GM12878 (cell line): ENCODE data around the gene ZNRF3. TPM values are rescaled to one million over a fixed set of nuclear protein-coding genes. Genes with fewer than 3 reads are reported as not detected.

Experiments used
- ATAC-seq: fragments of 200-7000 bp; cut with Tn5 transposase; 3 replicates; pipeline ENCODE4 v1.9.1; 2020; ENCODE audit warnings: mild to moderate bottlenecking, moderate library complexity
- BruUV-seq: library from RNA; stranded (reverse); fragments of 400-500 nt; replicated peaks from 2 replicates; lab custom pipeline; 2021; lab: Mats Ljungman, UMichigan
- CTCF ChIA-PET: fragments of 300-600 bp; sonication (Branson Sonifier 250); formaldehyde crosslinking; extraction: SDS; loops from one replicate; lab custom pipeline; 2021; ENCODE audit warnings: inconsistent platforms; lab: Yijun Ruan, JAX
- POLR2A ChIA-PET: fragments of 350-600 bp; formaldehyde crosslinking; extraction: SDS; loops from one replicate; lab custom pipeline; 2021; ENCODE audit warnings: inconsistent platforms; lab: Charles Lee
- RAD21 ChIA-PET: fragments of 300-600 bp; sonication (Branson Sonifier 250); formaldehyde crosslinking; loops from one replicate; lab custom pipeline; 2023; ENCODE audit warnings: antibody characterized with exemption; ENCODE audit not compliant: unreplicated experiment; lab: Charles Lee
- SMC1A ChIA-PET: fragments of 300-600 bp; sonication (Branson Sonifier 250); formaldehyde crosslinking; loops from one replicate; lab custom pipeline; 2023; ENCODE audit not compliant: unreplicated experiment, uncharacterized antibody; lab: Charles Lee
- DNase-seq: peaks from one replicate; pipeline ENCODE4 v3.0.0-alpha.2; 2011; ENCODE audit warnings: low read depth, low spot score
- FAIRE-seq: peaks from 3 replicates; lab custom pipeline; 2011; peaks lifted over from hg19 to GRCh38; lab: Jason Lieb, UNC
- H2AFZ ChIP-seq: 2 replicates; pipeline ENCODE4 v1.6.0; 2011; ENCODE audit warnings: low read depth, low read length, control low read depth; ENCODE audit not compliant: control insufficient read depth
- H3K27ac ChIP-seq: 2 replicates; pipeline ENCODE4 v1.5.1; 2011; ENCODE audit warnings: control low read depth; ENCODE audit not compliant: control insufficient read depth, insufficient read depth
- H3K27me3 ChIP-seq, 2 experiments: replicated peaks in 1 of 2; 2 replicates each; pipeline versions ENCODE4 v1.6.0 to v1.6.1; 2011; ENCODE audit warnings: low read length in 1 of 2; ENCODE audit not compliant: control insufficient read depth in 2 of 2, insufficient read depth in 2 of 2
- H3K36me3 ChIP-seq, 2 experiments: 2 replicates each; pipeline ENCODE4 v1.5.1; 2011; ENCODE audit warnings: low read length in 1 of 2; ENCODE audit not compliant: control insufficient read depth in 2 of 2, insufficient read depth in 2 of 2
- H3K4me1 ChIP-seq: 2 replicates; pipeline ENCODE4 v1.6.1; 2011; ENCODE audit warnings: mild to moderate bottlenecking, low read length, moderate library complexity, mixed read lengths; ENCODE audit not compliant: control insufficient read depth, insufficient read depth
- H3K4me2 ChIP-seq: 2 replicates; pipeline ENCODE4 v1.6.0; 2011; ENCODE audit warnings: control low read depth; ENCODE audit not compliant: control insufficient read depth, insufficient read depth
- H3K4me3 ChIP-seq: fragments of 200-600 bp; sonication (generic); 2 replicates; pipeline ENCODE4 v1.5.1; 2016
- H3K79me2 ChIP-seq: 2 replicates; pipeline ENCODE4 v1.6.0; 2011; ENCODE audit warnings: low read length; ENCODE audit not compliant: control insufficient read depth, insufficient read depth
- H3K9ac ChIP-seq: 2 replicates; pipeline ENCODE4 v1.8.0; 2011; ENCODE audit warnings: low read length, control low read depth, mixed read lengths; ENCODE audit not compliant: control insufficient read depth, insufficient read depth
- H3K9me3 ChIP-seq: replicated peaks from 3 replicates; pipeline ENCODE4 v1.5.1; 2011; ENCODE audit warnings: mild to moderate bottlenecking, low read length; ENCODE audit not compliant: control insufficient read depth, insufficient read depth
- H4K20me1 ChIP-seq: 2 replicates; pipeline ENCODE4 v1.6.0; 2011; ENCODE audit not compliant: control insufficient read depth, insufficient read depth
- ATF3 ChIP-seq: IDR thresholded peaks from 2 replicates; pipeline ENCODE4 v1.6.1; 2011; ENCODE audit warnings: low read depth, mild to moderate bottlenecking, low read length, moderate library complexity, borderline replicate concordance; ENCODE audit errors: extremely low read depth
- CBX3 ChIP-seq: fragments of 200-600 bp; sonication (generic); IDR thresholded peaks from 2 replicates; pipeline ENCODE4 v1.6.1; 2016; ENCODE audit warnings: low read depth, borderline replicate concordance
- EED ChIP-seq: sonication (generic); IDR thresholded peaks from 2 replicates; pipeline ENCODE4 v1.6.1; 2016; ENCODE audit warnings: antibody characterized with exemption, low read depth
- IKZF1 ChIP-seq: fragments of 450-650 bp; conservative IDR thresholded peaks from 2 replicates; pipeline ENCODE4 v1.6.1; 2017; ENCODE audit warnings: antibody characterized with exemption, mild to moderate bottlenecking
- MTA2 ChIP-seq: fragments of 450-650 bp; IDR thresholded peaks from 2 replicates; pipeline ENCODE4 v1.6.1; 2016; ENCODE audit warnings: low read depth, mild to moderate bottlenecking, moderate library complexity
- NR2C1 ChIP-seq: fragments of 450-650 bp; IDR thresholded peaks from 2 replicates; pipeline ENCODE4 v1.6.1; 2017; ENCODE audit warnings: antibody characterized with exemption, mild to moderate bottlenecking, moderate library complexity
- NR2F1 ChIP-seq: fragments of 450-650 bp; conservative IDR thresholded peaks from 2 replicates; pipeline ENCODE4 v1.6.1; 2017; ENCODE audit warnings: mild to moderate bottlenecking
- SIN3A ChIP-seq: IDR thresholded peaks from 2 replicates; pipeline ENCODE4 v1.6.1; 2012; ENCODE audit warnings: low read depth, low read length, improper control_type of control experiment
- SREBF2 ChIP-seq: IDR thresholded peaks from 2 replicates; pipeline ENCODE4 v1.6.1; 2012; ENCODE audit warnings: mild to moderate bottlenecking, low read length
- WGBS: methylation state at CpG from one replicate; pipeline ENCODE4 v1.1.6; 2016; ENCODE audit warnings: low lambda C conversion rate; ENCODE audit not compliant: insufficient replicate concordance, insufficient coverage; ENCODE audit errors: missing lambda C conversion rate; 5-methylcytosine and 5-hydroxymethylcytosine counted together
- in situ Hi-C: fragments of 300-500 bp; cut with MboI; formaldehyde crosslinking; loops from 9 replicates; pipeline ENCODE4 v1.14.3; 2018; ENCODE audit warnings: mixed read lengths
- intact Hi-C: fragments of 100-400 bp; cut with micrococcal nuclease; formaldehyde crosslinking; loops from one replicate; pipeline ENCODE4 v1.14.2; 2022; ENCODE audit not compliant: unreplicated experiment
- polyA plus RNA-seq, 11 experiments: library from polyadenylated mRNA; depleted of rRNA in 4 of 11; unstranded in 6 of 11; stranded (reverse) in 5 of 11; fragments of >200 nt; fragmentation: Nextera tagmentation in 4 of 11; fragmentation: Illumina TruSeq in 1 of 11; extraction: Ambion mirVana in 4 of 11; extraction: Trizol in 1 of 11; gene quantifications; 1 replicate in 1 of 11; 2 replicates in 10 of 11; pipeline versions ENCODE4 v1.2.1 to v1.2.3, GENCODE V29; 2011 to 2016; ENCODE audit warnings: inconsistent platforms in 2 of 11, missing spikeins in 2 of 11, low read depth in 1 of 11
- total RNA-seq, 4 experiments: library from RNA; depleted of rRNA in 3 of 4; stranded (reverse); fragments of >200 nt in 3 of 4; fragmentation: Illumina TruSeq in 1 of 4; extraction: Trizol in 1 of 4; gene quantifications; 2 replicates each; pipeline versions ENCODE4 v1.2.1 to v1.2.3, GENCODE V29; 2013 to 2021

The ZNRF3 gene
- total and polyA plus RNA-seq, 10 of the 15 experiments (the other 5 are each of a cell fraction or from before 2014, with no cell fraction given) = 0.05 to 2.4 (median 0.46) TPM

- TF ChIP-seq MTA2 = 0 out of 2 replicates have a peak, but pooled peaks have one; percentile 23
- no peak for TF ChIP-seq SREBF2
- no peak for TF ChIP-seq EED
- no peak for TF ChIP-seq SIN3A
- TF ChIP-seq CBX3 = no peak
- peak; percentile 68 for TF ChIP-seq NR2F1
- peak; percentile 55 for TF ChIP-seq NR2C1
Measured at GRCh38 chr22:28962042-28962554, 78.7 kb downstream of the ZNRF3 start (continued).

- 0% methylated on average over 2 of the region's 2 CpGs for WGBS
- Histone ChIP-seq H4K20me1 (no peaks in the 10 kb centered on the region), H3K9ac (no peak overlapping the region), H3K27me3 (no peaks in the 10 kb centered on the region), H3K9me3 (no peaks in the 10 kb centered on the region), H3K4me1 (peaks cover 3% of the 10 kb centered on the region; the same call in 1 of the 2 replicates), H3K79me2 (no peaks in the 10 kb centered on the region), H3K4me2 (no peak overlapping the region), H3K36me3 (no peaks in the 10 kb centered on the region; a peak in 2 of 4 replicates), H3K27ac (no peak overlapping the region), H3K4me3 (no peak overlapping the region), H2AFZ (no peak overlapping the region)
- POLR2A ChIA-PET = interaction anchor here (0.7 to 1.0 kb wide), 4 partner anchors 8 to 35 kb away, joined by 3 to 6 read pairs (median 3); no protein-coding TSS in a partner anchor
- in situ Hi-C loops = no loop called here
- CTCF ChIA-PET = interaction anchor here (0.8 to 2.5 kb wide), 6 partner anchors 11 to 78 kb away, joined by 3 to 8 read pairs (median 4); no protein-coding TSS in a partner anchor
- DNase-seq = no peak
- peak; percentile 47 for ATAC-seq
- no TSS peak for BruUV-seq
- no peak for FAIRE-seq
- SMC1A ChIA-PET = interaction anchor here (0.8 to 2.9 kb wide), 13 partner anchors 10 to 107 kb away, joined by 3 to 13 read pairs (median 6); no protein-coding TSS in a partner anchor
- RAD21 ChIA-PET = interaction anchor here (0.6 to 4.5 kb wide), 6 partner anchors 15 to 78 kb away, joined by 3 to 16 read pairs (median 4); no protein-coding TSS in a partner anchor
- TF ChIP-seq ATF3 = no peak
- TF ChIP-seq IKZF1 = peak; percentile 32; the same call in 1 of the 2 replicates
- no peak for TF ChIP-seq CBX3
- intact Hi-C loops = no loop called here
Measured at GRCh38 chr22:28963362-28963761, 80.0 kb downstream of the ZNRF3 start.
